ENCODE data around the gene NAPA.

GRCh38 chr19:47541518-47541917 lies 26.7 kb upstream of the NAPA start:
- TF ChIP-seq CTCF (conservative IDR thresholded peaks at IDR 0.05; ENCODE audit: low read length) (no peak), EZH2phosphoT487 (IDR thresholded peaks at IDR 0.05; ENCODE audit: borderline replicate concordance) (no peak)

All from Loucy (cell line).